SK-N-SH (cell line): ENCODE measurements around the gene KLF2. TPM values are rescaled to one million over a fixed set of nuclear protein-coding genes. Genes with fewer than 3 reads are reported as not detected.

Experiments used
- CTCF ChIA-PET: fragments of 300-600, 350-600 bp; formaldehyde crosslinking; extraction: SDS; loops from one replicate; lab custom pipeline; 2021; lab: Yijun Ruan, JAX
- POLR2A ChIA-PET: fragments of 350-600 bp; sonication (Branson Sonifier 250); formaldehyde crosslinking; extraction: SDS; loops from one replicate; lab custom pipeline; 2020; ENCODE audit warnings: antibody characterized with exemption, inconsistent platforms; lab: Yijun Ruan, JAX
- DNase-seq: peaks from one replicate; pipeline ENCODE4 v3.0.0; 2012
- H2AFZ ChIP-seq: fragments of 200-600 bp; sonication (generic); 2 replicates; pipeline ENCODE4 v1.8.1; 2016; ENCODE audit warnings: antibody characterized with exemption, mild to moderate bottlenecking, low read depth
- H3F3A ChIP-seq: fragments of 200-600 bp; sonication (generic); replicated peaks from 2 replicates; pipeline ENCODE3; 2016; ENCODE audit warnings: antibody characterized with exemption, mild to moderate bottlenecking; ENCODE audit not compliant: insufficient read depth
- H3K27ac ChIP-seq, 2 experiments: fragments of 200-500 bp in 1 of 2; fragments of 200-600 bp in 1 of 2; sonication (Bioruptor generic) in 1 of 2; sonication (generic), shearing (Covaris generic) in 1 of 2; 2 replicates each; pipeline versions ENCODE4 v1.5.1 to v1.6.1; 2014 to 2016; ENCODE audit warnings: low read depth in 2 of 2, inconsistent platforms in 1 of 2, low read length in 1 of 2, mild to moderate bottlenecking in 1 of 2, mixed read lengths in 1 of 2
- H3K27me3 ChIP-seq: fragments of 200-600 bp; sonication (generic), shearing (Covaris generic); 2 replicates; pipeline ENCODE4 v1.6.1; 2016; ENCODE audit warnings: mixed run types; ENCODE audit not compliant: insufficient read depth
- H3K36me3 ChIP-seq, 2 experiments: fragments of 200-500 bp in 1 of 2; fragments of 200-600 bp in 1 of 2; sonication (Bioruptor generic) in 1 of 2; sonication (generic) in 1 of 2; replicated peaks in 1 of 2; 2 replicates each; pipeline versions ENCODE3 to v1.5.1; 2014 to 2016; ENCODE audit warnings: low read length in 1 of 2, mild to moderate bottlenecking in 1 of 2; ENCODE audit not compliant: insufficient read depth in 2 of 2, control insufficient read depth in 1 of 2
- H3K4me1 ChIP-seq, 2 experiments: fragments of 200-500 bp in 1 of 2; fragments of 200-600 bp in 1 of 2; sonication (Bioruptor generic) in 1 of 2; sonication (generic), shearing (Covaris generic) in 1 of 2; 2 replicates each; pipeline versions ENCODE4 v1.5.1 to v1.6.1; 2014 to 2016; ENCODE audit warnings: low read depth in 1 of 2, low read length in 1 of 2, mixed run types in 1 of 2; ENCODE audit not compliant: insufficient read depth in 2 of 2, control insufficient read depth in 1 of 2
- H3K4me2 ChIP-seq: fragments of 200-600 bp; sonication (generic), shearing (Covaris generic); 2 replicates; pipeline ENCODE4 v1.6.1; 2017; ENCODE audit warnings: mixed run types
- H3K4me3 ChIP-seq, 2 experiments: fragments of 200-500 bp in 1 of 2; fragments of 200-600 bp in 1 of 2; sonication (Bioruptor generic) in 1 of 2; sonication (generic), shearing (Covaris generic) in 1 of 2; 2 replicates each; pipeline versions ENCODE4 v1.5.1 to v1.8.1; 2014 to 2016; ENCODE audit warnings: low read depth in 2 of 2, inconsistent platforms in 1 of 2, low read length in 1 of 2, mild to moderate bottlenecking in 1 of 2, mixed read lengths in 1 of 2, moderate library complexity in 1 of 2
- H3K79me2 ChIP-seq: fragments of 200-600 bp; sonication (generic); 2 replicates; pipeline ENCODE4 v1.8.1; 2017; ENCODE audit warnings: mild to moderate bottlenecking; ENCODE audit not compliant: insufficient read depth
- H3K9ac ChIP-seq: fragments of 200-600 bp; sonication (generic); 2 replicates; pipeline ENCODE4 v1.6.1; 2017; ENCODE audit warnings: mixed run types
- H3K9me2 ChIP-seq: fragments of 200-600 bp; sonication (generic); 2 replicates; pipeline ENCODE4 v1.6.1; 2017; ENCODE audit warnings: mixed run types
- H3K9me3 ChIP-seq: fragments of 200-600 bp; sonication (generic); 2 replicates; pipeline ENCODE4 v1.6.1; 2017; ENCODE audit warnings: mixed run types, mild to moderate bottlenecking, moderate library complexity
- H4K20me1 ChIP-seq: fragments of 200-600 bp; sonication (generic); 2 replicates; pipeline ENCODE4 v1.6.1; 2017; ENCODE audit warnings: mild to moderate bottlenecking, mixed run types; ENCODE audit not compliant: insufficient read depth
- CHD2 ChIP-seq: fragments of 150-350 bp; IDR thresholded peaks from 2 replicates; pipeline ENCODE4 v1.6.1; 2018; ENCODE audit warnings: low read length; ENCODE audit not compliant: partially characterized antibody
- ELF1 ChIP-seq: IDR thresholded peaks from 2 replicates; pipeline ENCODE4 v1.4.0; 2012
- EZH2phosphoT487 ChIP-seq: fragments of 200-600 bp; sonication (generic); IDR thresholded peaks from 2 replicates; pipeline ENCODE4 v1.6.1; 2017; ENCODE audit warnings: low read depth, mixed run types, mild to moderate bottlenecking, antibody characterized with exemption, moderate library complexity, borderline replicate concordance
- FOXJ3 ChIP-seq: sonication (generic); formaldehyde crosslinking; IDR thresholded peaks from 2 replicates; pipeline ENCODE4 v1.5.1; 2020; ENCODE audit warnings: mild to moderate bottlenecking, missing genetic modification reagents
- GABPA ChIP-seq: IDR thresholded peaks from 2 replicates; pipeline ENCODE4 v1.4.0; 2012; ENCODE audit warnings: low read depth, mild to moderate bottlenecking
- IRF3 ChIP-seq: fragments of 150-350 bp; IDR thresholded peaks from 2 replicates; pipeline ENCODE4 v1.6.1; 2016; ENCODE audit warnings: mild to moderate bottlenecking, low read depth, low read length
- JUND ChIP-seq: IDR thresholded peaks from 2 replicates; pipeline ENCODE4 v1.4.0; 2012
- MEF2A ChIP-seq: IDR thresholded peaks from 2 replicates; pipeline ENCODE4 v1.4.0; 2012; ENCODE audit warnings: low read depth, borderline replicate concordance
- NFIC ChIP-seq: IDR thresholded peaks from 2 replicates; pipeline ENCODE4 v1.4.0; 2012; ENCODE audit warnings: borderline replicate concordance
- NRF1 ChIP-seq: IDR thresholded peaks from 2 replicates; pipeline ENCODE4 v1.6.1; 2012; ENCODE audit warnings: low read depth, mild to moderate bottlenecking, low read length
- RAD21 ChIP-seq: IDR thresholded peaks from 2 replicates; pipeline ENCODE4 v1.6.1; 2012; ENCODE audit warnings: mild to moderate bottlenecking, low read length
- RFX5 ChIP-seq: IDR thresholded peaks from 2 replicates; pipeline ENCODE4 v1.6.1; 2012; ENCODE audit warnings: mild to moderate bottlenecking, improper control_type of control experiment, low read length
- RXRA ChIP-seq: IDR thresholded peaks from 2 replicates; pipeline ENCODE4 v1.4.0; 2012; ENCODE audit warnings: low read depth, mild to moderate bottlenecking, borderline replicate concordance
- SIN3A ChIP-seq: IDR thresholded peaks from 2 replicates; pipeline ENCODE4 v1.6.1; 2012; ENCODE audit warnings: low read depth, mild to moderate bottlenecking, low read length, moderate library complexity, borderline replicate concordance
- SMC3 ChIP-seq: IDR thresholded peaks from 2 replicates; pipeline ENCODE4 v1.6.1; 2012; ENCODE audit warnings: low read depth, low read length, improper control_type of control experiment
- TAF1 ChIP-seq: IDR thresholded peaks from 2 replicates; pipeline ENCODE4 v1.6.1; 2012; ENCODE audit warnings: low read depth, mild to moderate bottlenecking, low read length, moderate library complexity, borderline replicate concordance
- TCF12 ChIP-seq: IDR thresholded peaks from 2 replicates; pipeline ENCODE4 v1.4.0; 2012
- WGBS: methylation state at CpG from one replicate; pipeline ENCODE4 v1.1.6; 2017; ENCODE audit warnings: low lambda C conversion rate; 5-methylcytosine and 5-hydroxymethylcytosine counted together
- polyA plus RNA-seq, 3 experiments: library from polyadenylated mRNA; depleted of rRNA; stranded (reverse); fragments of >200 nt; gene quantifications; 2 replicates each; pipeline ENCODE4 v1.2.3, GENCODE V29; 2012
- TF ChIP-seq, protein P1 (sequence below): IDR thresholded peaks from 2 replicates; pipeline ENCODE4 v1.4.0; 2012; ENCODE audit warnings: low read depth, borderline replicate concordance
- TF ChIP-seq, protein P2 (sequence below): fragments of 200-600 bp; sonication (generic); IDR thresholded peaks from 2 replicates; pipeline ENCODE4 v1.6.1; 2017; ENCODE audit warnings: antibody characterized with exemption, mild to moderate bottlenecking, moderate library complexity
- TF ChIP-seq, protein P3 (sequence below): IDR thresholded peaks from 2 replicates; pipeline ENCODE4 v1.4.0; 2012; ENCODE audit warnings: low read depth

Gene KLF2
- polyA plus RNA-seq, 1 of the 3 experiments (the other 2 are of a cell fraction), result 6.9 TPM

DNA sequence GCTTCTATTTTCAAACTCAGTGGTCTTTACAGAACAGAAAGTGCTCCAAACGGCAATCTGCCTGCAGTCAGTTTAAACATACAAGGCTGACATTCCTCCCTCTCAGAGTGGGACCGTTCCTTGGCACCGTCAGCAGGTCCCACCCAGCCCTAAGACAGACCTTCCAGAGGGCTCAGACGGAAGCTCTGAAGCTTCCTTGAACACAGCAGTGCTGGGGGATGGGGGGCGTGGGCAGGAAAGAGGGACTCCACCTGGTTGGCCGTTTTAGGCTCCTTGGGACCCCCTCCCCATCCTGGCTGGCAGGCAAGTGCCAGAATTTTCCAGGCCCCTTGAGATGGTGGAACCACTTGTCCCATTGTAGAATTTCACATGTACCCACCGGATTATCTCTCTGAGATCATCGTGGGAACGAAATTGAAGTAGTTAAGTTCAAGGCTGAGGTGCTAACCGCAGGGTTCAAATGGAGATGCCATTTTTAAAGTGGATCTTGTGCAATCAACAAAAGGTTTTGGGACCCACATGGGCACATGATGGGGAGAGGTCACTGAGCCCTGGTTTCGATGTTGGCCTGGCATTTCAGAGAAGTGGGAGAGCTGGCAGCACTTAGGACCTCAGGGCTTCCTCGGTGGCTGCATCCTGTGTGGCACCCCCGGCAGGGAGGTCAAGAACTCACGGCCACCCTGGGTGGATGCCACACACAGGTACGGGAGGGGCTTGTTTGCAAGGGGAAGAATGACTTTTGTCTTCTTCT is 46.2 kb downstream of the KLF2 start:
- no peaks in the 10 kb centered on the region for H3K4me1 ChIP-seq
- WGBS, result 93% methylated on average over 12 of the region's 15 CpGs
- POLR2A ChIA-PET, result no interaction called here

More for the DNA sequence above, 46.2 kb downstream of the KLF2 start:
- no peaks in the 10 kb centered on the region for H3K79me2 ChIP-seq
- H3K36me3 ChIP-seq, result peaks cover 3 to 18% of the 10 kb centered on the region in 2 experiments
- H3K27ac ChIP-seq, result no peak overlapping the region
- CTCF ChIA-PET, result interaction anchor here (1.0 kb wide), 1 partner anchor 11 kb away, joined by 3 read pairs; no protein-coding TSS in a partner anchor
- H3K27me3 ChIP-seq, result no peaks in the 10 kb centered on the region
- no peaks in the 10 kb centered on the region for H3K9me3 ChIP-seq
- no peaks in the 10 kb centered on the region for H4K20me1 ChIP-seq
- no peak overlapping the region for H3K4me2 ChIP-seq
- H3K4me3 ChIP-seq, result no peak overlapping the region
- no peaks in the 10 kb centered on the region for H3K9me2 ChIP-seq
- no peak overlapping the region for H3K9ac ChIP-seq
- no peaks in the 10 kb centered on the region for H3F3A ChIP-seq
- no peak overlapping the region for H2AFZ ChIP-seq
- TF ChIP-seq RXRA, result no peak
- TF ChIP-seq EZH2phosphoT487, result no peak
- TF ChIP-seq SMC3, result no peak
- no peak for TF ChIP-seq ELF1
- no peak for TF ChIP-seq IRF3
- TF ChIP-seq CHD2, result no peak
- no peak for TF ChIP-seq GABPA
- TF ChIP-seq, protein P1, sequence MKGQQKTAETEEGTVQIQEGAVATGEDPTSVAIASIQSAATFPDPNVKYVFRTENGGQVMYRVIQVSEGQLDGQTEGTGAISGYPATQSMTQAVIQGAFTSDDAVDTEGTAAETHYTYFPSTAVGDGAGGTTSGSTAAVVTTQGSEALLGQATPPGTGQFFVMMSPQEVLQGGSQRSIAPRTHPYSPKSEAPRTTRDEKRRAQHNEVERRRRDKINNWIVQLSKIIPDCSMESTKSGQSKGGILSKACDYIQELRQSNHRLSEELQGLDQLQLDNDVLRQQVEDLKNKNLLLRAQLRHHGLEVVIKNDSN, result no peak
- TF ChIP-seq, protein P2, sequence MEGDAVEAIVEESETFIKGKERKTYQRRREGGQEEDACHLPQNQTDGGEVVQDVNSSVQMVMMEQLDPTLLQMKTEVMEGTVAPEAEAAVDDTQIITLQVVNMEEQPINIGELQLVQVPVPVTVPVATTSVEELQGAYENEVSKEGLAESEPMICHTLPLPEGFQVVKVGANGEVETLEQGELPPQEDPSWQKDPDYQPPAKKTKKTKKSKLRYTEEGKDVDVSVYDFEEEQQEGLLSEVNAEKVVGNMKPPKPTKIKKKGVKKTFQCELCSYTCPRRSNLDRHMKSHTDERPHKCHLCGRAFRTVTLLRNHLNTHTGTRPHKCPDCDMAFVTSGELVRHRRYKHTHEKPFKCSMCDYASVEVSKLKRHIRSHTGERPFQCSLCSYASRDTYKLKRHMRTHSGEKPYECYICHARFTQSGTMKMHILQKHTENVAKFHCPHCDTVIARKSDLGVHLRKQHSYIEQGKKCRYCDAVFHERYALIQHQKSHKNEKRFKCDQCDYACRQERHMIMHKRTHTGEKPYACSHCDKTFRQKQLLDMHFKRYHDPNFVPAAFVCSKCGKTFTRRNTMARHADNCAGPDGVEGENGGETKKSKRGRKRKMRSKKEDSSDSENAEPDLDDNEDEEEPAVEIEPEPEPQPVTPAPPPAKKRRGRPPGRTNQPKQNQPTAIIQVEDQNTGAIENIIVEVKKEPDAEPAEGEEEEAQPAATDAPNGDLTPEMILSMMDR, result no peak
- TF ChIP-seq NFIC, result no peak
- TF ChIP-seq JUND, result no peak
- TF ChIP-seq NRF1, result no peak
- TF ChIP-seq FOXJ3, result no peak
- no peak for TF ChIP-seq RFX5
- TF ChIP-seq MEF2A, result no peak
- no peak for TF ChIP-seq TCF12
- no peak for TF ChIP-seq RAD21
- TF ChIP-seq TAF1, result no peak
- TF ChIP-seq, protein P3, sequence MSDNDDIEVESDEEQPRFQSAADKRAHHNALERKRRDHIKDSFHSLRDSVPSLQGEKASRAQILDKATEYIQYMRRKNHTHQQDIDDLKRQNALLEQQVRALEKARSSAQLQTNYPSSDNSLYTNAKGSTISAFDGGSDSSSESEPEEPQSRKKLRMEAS, result no peak
- no peak for TF ChIP-seq SIN3A
- no peak for DNase-seq
